ENCODE measurements around the gene ALPL.

The ALPL gene

GRCh38 chr1:21596174-21596573, 87.0 kb downstream of the ALPL start:
- in situ Hi-C loops (cut with HindIII; ENCODE audit: low sequenced_read_pairs) = no loop called here

GRCh38 chr1:21596628-21597027, 87.4 kb downstream of the ALPL start:
- in situ Hi-C loops (cut with HindIII; ENCODE audit: low sequenced_read_pairs) = no loop called here

- in situ Hi-C loops (cut with HindIII; ENCODE audit: low sequenced_read_pairs) = no loop called here
These were observed 88.5 kb downstream of the ALPL start for GRCh38 chr1:21597753-21598152.

DNA sequence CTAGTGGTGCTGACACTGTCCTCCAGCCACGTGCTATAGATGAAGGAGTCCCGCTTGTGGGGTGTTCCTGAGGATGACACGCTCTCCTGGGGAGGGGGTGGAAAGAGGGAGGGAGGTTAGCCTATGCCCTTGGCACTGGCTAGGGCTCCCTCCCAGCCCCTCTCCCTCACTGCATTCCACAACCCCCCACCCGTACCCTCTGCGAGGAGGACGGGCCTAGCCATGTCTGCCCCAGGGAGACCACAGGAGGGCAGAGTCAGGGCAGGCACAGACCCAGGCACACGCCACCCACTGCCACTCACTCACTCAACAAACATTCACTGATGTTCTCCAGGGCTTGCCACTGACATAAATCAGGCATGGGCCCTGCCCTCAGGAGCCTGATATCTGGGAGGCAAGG, 89.2 kb downstream of the ALPL start:
- in situ Hi-C loops (cut with HindIII; ENCODE audit: low sequenced_read_pairs) = no loop called here

- in situ Hi-C loops (cut with HindIII; ENCODE audit: low sequenced_read_pairs) = no loop called here
These were observed 89.7 kb downstream of the ALPL start for GRCh38 chr1:21598904-21599303.

GRCh38 chr1:21599402-21599801, 90.2 kb downstream of the ALPL start:
- in situ Hi-C loops (cut with HindIII; ENCODE audit: low sequenced_read_pairs) = no loop called here

DNA sequence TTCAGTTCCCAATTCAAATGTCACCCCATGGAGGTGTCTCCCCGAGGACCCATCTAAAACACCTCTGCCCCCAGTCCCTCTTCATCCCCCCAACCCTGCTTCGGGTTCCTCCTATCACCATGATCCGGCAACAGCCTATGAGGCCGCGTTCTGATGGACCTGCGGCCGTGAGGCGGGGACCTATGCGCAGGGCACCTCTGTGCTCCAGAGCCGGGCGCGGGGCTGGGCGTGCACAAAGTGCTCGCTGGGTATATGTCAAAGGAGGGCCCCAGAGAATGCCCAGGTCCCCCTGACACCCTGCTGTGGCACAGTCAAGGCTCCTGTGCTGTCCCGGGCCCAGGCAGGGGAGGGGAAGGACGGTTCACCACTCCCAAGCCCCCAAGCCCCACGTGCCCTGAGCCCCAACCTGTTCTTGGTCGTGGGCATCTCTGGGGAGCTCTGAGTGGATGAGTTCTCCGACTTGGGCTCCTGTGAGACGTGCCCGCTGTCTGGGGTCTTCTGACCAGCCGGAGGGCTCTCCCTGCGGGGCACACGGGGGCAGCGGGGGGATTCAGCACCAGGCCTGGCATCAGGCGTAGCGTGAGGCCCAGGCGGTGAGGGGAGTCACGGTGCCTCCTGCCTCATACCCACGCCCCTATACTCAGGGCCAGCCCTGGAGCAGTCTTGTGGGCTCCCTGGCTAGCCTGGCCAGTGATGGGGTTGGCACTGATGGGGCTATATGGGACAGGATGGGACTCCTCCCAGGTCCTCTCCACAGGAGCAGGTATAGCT, 92.2 kb downstream of the ALPL start:
- in situ Hi-C loops (cut with HindIII; ENCODE audit: low sequenced_read_pairs) = no loop called here

DNA sequence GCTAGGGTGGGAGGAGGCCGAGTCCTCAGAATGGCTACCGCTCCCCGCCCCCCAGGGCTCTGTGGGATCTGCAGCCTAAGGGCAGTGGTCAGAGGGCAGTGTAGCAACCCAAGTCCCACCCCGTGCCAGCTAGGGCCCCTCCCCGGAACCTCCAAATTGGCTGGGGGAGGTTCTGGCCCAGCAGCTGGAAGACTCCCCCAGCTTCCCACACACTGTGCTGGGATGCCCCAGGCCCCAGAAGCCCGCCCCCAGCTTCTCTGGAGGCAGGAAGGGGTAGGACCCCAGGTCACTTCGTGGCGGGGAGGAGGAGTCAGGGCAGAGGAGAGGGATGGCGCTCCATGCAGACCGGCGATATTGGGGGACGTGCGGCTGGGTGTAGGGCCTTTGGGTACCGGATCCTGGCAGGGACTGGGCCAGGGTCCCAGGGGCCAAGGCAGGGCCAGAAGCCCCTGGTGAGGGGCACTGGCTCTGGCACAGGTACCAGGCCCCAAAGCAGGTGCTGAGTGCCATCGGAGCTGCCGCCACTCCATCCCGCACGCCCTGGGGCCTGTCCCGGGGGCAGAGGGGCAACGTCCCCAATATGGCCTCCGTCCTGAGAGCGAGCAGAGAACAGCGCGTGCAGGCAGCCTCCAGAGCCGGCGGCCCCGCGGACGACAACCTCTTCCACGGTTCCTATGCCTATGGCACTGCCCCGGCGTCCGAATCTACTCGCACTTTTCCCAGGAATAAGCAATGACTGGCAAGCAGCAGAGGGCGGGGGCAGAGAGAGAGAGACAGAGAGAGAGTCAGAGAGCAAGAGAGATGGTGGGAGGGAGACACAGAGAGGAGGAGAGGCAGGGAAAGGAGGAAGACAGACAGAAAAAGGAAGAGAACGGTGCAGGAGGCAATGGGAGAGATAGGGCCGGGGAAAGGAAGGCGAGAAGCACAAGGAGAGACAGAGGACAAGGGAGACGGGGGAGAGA, 94.2 kb downstream of the ALPL start:
- in situ Hi-C loops (cut with HindIII; ENCODE audit: low sequenced_read_pairs) = no loop called here

DNA sequence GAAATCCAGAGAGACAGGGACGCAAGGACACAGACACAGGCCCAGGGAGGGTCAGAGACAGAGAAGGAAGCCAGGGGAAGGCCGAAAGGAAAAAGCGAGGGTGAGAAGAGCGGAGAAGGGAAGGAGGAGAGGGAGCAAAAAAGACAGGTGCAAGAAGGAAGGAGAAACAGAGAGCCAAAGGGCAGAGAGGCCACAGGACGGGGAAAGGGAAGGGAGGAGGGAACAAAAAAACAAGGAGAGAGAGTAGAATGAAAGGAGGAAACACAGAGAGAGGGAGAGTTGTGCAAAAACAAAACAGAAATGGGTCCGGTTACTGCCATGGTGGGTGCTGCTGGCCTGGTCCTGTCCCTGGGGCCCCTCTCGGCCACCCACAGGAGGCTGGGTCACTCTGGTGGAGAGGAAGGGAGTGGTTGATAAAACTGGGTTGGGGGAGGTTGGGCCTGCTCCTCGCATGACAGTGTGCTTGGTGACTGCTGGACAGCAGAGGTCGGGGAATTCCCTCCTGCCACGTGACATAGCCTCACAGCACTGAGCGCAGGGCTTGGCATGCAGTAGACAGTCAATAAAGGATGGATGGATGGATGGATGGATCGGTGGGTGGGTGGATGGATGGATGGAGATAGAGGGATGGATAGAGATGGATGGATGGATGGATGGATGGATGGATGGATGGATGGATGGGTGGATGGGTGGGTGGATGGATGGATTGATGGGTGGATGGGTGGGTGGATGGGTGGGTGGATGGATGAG, 95.2 kb downstream of the ALPL start:
- in situ Hi-C loops (cut with HindIII; ENCODE audit: low sequenced_read_pairs) = no loop called here

GRCh38 chr1:21605012-21605715, 95.9 kb downstream of the ALPL start:
- in situ Hi-C loops (cut with HindIII; ENCODE audit: low sequenced_read_pairs) = no loop called here

- in situ Hi-C loops (cut with HindIII; ENCODE audit: low sequenced_read_pairs) = no loop called here
These were observed 96.9 kb downstream of the ALPL start for GRCh38 chr1:21605964-21606705.

DNA sequence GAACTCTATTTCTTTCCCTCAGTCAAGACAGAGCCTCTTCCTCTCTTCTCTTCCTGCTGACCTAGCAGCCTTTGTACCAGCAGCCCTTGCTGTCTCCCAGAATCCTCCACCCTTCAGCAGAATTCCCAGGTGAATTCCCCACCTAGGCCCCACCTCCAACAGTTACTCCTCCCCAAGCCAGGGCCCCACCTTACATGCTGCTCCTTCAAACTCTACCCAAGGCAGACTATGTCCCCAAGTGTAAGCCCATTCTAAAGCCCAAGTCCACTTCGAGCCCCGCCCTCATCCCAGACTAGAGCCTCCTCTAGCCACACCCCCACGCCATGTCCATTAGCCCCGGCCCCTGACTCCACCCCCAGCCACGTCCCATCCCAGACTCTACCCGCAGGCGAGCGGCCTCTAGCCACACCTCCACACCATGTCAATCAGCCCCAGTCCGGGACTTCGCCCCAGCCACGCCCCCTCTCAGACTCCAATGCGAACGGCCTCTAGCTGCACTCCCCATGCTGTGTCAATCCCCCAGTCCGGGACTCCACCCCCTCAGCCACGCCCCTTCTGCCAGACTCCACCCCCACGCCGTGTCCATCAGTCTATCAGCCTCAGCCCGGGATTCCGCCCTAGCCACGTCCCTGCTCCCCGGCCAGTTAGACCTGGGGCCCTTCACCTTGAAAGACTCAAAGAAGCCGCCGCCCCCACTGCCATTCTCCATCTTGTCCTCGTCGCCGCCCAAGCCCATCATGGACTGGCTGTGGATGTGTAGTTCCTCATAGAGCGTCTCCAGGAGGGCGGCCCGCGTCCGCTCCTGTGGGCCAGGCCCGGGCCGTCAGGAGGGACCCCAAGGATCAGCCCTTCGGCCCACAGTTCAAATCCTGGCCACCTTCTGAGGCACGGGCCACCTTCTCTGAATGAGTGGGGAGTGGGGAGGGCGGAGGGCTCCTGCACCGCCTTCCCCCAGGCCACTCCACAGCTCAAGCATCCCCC, 98.6 kb downstream of the ALPL start:
- in situ Hi-C loops (cut with HindIII; ENCODE audit: low sequenced_read_pairs) = no loop called here

- in situ Hi-C loops (cut with HindIII; ENCODE audit: low sequenced_read_pairs) = no loop called here
These were observed 99.6 kb downstream of the ALPL start for GRCh38 chr1:21608798-21609197.

DNA sequence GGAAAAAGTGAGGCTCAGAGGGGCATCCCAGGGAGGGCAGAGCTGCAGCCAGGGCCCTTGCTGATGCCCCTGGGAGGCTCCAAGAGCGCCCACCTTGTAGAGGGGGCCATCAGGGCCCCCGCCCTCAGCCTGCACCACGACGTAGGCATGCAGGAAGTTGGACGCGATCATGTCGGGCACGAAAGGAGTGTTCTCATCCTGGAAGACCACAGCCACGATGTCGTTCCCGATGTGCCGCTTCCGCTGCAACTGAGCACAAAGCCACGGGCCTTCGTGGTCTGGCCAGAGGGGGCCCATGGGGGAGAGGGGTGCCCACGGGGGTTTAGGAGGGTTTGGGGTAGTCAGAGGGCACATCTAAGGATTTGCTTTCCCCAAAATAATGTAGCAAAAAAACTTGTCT, 100.8 kb downstream of the ALPL start:
- in situ Hi-C loops (cut with HindIII; ENCODE audit: low sequenced_read_pairs) = no loop called here

DNA sequence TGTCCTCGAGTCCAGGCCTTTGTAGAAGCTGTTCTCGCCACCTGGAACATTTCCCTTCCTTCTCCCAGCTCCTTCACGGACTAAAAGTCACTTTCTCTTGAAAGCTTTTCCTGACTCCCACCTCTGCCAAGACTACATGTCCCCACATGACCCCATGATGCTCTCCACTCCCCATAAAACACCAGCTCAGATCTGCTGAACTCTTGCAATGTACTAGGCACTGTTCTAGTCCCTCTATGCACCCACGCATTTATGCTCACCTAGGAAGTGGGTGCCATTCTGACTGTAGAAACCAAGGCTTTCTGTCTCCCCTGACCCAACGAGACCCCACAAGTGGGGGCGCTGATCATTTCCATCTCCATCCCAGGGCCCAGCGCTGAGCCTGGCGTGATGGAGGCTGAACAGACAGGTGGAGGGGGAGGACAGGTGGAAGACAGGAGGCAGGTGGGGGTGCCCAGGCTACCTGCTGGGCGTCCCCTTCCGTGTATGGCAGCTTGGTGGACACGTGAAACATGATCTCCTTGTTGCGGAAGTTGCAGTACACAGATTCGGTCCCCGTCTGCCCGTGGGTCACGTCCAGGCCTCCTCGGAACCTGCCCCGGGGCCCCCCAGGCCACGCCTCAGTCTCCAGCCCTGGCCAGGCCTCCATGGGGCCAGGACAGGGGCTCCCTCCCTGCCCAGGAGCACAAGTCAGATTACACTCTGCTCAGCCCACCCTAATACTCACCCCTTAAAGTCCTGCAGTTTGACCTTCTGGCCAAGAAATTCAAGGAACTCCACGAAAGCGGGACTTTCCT, 102.0 kb downstream of the ALPL start:
- in situ Hi-C loops (cut with HindIII; ENCODE audit: low sequenced_read_pairs) = no loop called here

DNA sequence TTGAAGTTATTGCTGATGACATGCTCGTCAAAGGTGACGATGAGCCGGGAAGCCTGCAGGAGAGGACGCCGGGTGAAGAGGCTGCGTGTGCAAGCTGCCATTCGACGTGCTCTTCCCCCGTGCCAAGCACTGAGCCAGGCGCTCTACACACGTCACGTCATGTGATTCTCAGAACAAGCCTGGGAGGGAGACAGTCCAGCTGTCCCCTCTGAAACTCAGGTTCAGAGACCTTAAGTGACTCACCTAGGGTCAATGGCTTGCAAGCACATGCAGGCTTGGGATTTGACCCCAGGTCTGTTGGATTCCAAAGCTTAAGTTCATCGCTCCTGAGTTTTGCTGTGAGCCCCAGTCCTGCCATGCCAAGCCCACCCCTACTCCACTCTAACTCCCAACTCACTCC, 102.8 kb downstream of the ALPL start:
- in situ Hi-C loops (cut with HindIII; ENCODE audit: low sequenced_read_pairs) = no loop called here

- in situ Hi-C loops (cut with HindIII; ENCODE audit: low sequenced_read_pairs) = no loop called here
These were observed 104.0 kb downstream of the ALPL start for GRCh38 chr1:21613072-21613867.

Measured in DLD1 (cell line).